ENCODE results near the gene DUSP23.

DUSP23 gene

DNA sequence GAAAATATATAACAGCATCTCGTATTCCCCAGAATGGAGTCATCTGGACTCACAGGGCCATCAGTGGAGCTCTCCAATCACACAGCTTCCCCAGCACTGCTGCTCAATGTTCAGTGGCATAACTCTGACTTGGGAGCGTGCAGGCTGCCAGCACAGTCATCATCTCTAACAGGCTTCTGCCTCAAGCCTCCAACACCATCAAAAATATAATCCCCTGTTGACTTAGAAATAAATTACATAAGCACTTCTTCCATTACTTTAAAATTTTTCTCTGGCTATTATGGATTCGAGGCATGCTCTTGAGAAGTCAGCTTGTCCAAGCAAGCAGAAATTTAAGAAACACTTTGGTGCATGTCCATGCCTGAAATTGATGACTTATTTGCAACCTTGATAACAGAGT lies 6.2 kb downstream of the DUSP23 start:
- no peak for DNase-seq

DNA sequence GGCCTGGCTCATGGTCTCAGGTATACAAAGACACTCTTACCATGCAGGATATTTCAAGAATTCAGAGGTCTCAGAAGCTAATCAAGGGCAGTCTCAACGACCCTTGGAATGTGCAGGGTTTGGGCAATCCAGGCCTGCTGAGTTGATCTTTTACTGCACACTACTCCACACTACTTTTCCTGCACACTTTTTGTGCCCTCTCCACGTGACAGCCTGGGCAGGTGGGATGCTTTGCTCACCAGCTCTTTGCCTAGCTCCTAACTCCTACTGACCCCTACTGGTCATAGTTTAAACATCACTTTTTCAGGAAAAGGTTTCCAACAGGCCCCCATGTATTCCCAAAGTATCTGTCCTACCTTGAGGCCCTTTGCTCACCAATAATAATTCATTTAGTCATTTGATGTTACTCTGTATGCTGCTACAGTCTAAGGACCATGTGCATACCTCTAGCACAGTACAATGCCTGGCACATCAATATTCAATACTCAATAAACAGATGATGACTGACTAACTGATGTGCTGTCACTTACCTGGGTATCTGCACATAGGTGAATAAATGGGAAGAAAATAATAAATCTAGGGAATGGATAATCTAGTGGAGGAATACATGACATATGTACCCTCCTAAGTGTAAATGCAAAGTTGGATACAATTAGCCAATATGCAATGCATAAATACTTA lies 9.6 kb downstream of the DUSP23 start:
- DNase-seq = peak; percentile 31

DNA sequence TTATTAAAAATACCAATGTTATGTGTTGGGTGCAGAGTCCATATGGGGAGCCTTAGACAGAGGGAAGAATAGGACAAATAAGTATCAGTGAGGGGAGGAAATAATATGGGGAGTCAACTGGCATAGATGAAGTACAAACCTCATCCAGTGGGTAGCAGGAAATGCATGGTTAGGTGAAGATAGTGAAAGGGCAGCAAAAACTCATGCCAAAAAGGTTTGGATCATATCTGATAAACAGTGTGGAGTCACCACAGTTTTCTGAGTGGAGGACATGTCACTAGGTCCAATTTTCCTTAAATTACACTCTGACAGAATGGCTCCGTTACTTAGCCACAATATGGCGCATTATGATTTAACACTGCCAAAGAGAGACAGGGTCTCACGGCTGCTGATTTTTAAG lies 10.3 kb downstream of the DUSP23 start:
- DNase-seq = no peak

DNA sequence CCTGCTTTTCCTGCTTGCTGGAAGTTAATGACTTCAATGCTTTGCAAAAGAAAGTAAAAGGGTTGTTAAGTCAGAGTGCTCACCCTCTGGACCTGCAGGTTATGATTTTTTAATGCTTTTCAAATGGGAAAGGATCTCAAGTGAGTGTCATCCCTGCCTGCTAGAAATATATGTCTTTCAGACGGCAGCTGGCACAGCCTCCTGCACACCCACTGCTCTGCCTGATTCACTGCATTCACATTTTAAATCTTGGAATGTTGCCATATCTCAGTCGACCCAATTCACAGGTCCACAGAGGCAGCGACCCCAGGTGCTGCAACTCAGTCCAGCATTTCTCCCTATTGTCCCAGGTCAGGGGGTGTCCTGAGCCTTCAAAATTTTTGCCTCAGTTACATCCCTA lies 10.7 kb downstream of the DUSP23 start:
- no peak for DNase-seq

DNA sequence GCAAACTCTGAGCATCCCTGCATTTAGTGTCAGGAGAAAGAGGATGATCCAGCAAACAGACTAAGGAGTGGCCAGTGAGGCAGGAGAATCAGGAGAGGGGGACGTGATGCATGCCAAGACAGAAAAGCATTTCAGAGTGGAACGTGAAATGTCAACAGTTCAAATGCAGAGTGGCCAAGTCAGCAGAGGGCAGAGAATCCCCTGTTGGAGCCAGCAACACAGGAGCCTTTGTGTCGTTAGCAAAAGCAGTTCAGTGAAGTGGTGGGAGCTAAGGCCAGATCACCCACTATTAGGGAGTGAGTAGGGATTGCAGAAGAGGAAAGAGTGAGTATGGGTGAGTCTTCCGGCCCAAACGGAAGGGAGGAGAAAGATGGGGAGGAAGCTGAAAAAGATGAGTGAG lies 14.8 kb downstream of the DUSP23 start:
- no peak for DNase-seq

DNA sequence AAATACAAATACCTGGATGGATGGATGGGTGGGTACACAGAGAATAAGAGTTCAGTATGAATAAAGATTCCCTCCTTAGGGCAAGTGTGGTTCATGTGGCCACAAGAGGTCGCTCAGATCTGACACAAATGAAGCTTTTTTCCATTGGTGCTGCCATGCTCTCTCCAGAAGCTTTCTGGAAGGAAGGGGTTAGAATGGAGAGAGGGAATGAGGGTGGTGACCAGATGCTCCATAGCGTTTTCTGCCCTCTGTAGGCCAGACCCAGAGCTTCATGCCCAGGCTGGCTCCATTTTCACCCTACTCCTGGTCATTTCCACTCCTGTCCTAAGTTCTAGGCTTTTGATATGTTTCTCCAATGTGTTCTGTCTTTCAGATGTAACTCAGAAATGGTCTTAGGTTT lies 18.1 kb downstream of the DUSP23 start:
- peak; percentile 68 for DNase-seq

DNA sequence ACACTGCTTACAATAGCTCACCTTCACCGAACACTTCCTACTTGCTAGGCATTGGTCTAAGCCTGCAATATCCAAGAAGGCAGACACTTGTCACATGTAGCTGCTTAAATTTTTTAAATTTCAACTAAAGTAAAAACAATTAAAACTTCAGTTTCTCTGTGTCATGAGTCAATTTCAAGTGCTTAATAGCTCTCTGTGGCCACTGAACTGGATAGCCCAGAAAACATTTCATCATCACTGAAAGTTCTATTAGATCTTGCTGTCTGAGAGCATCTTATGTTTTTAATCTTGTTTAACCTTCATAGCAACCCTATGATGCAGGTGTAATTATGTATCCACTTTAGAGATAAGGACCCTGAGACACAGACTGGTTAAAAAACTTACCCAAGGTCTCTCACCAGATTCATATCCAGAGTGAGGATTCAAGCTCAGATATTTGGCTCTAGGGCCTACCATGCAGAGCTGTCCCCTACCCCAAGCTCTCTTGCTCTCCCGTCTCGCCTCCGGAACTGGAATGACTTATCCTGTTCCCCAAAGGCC lies 18.8 kb downstream of the DUSP23 start:
- no peak for DNase-seq

DNA sequence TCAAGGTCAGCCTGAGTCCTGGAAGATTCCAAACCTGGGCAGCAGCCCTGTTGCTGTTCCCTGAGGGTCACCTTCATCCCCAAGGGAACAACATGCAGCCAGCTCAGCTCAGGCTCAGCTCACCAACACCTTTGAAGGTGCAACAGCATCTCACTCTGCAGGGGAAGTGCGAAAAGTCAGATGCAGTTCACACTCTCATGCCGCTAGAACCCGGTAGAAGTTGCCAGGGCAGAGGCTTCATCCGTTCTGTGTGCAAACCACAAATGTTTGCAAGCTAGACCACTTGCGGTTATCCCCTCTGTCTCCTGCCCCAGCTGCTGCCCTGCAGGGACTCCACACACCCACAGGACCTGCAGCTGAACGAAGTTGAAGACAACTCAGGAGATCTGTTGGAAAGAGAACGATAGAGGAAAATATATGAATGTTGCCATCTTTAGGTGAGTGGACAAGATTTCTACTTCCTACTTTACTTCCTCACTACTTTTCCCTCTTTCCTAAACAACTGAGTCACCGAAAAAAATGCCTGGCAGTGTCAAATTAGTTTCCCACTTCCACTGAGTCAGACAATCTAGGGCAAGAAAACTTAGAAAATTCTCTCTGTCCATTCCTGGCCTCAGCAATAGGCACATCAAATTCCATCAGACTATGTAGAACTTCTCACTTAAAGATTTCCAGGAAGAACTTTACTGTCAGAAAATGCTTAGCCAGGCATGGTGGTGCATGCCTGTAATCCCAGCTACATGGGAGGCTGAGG lies 19.6 kb downstream of the DUSP23 start:
- DNase-seq = peak; percentile 80

DNA sequence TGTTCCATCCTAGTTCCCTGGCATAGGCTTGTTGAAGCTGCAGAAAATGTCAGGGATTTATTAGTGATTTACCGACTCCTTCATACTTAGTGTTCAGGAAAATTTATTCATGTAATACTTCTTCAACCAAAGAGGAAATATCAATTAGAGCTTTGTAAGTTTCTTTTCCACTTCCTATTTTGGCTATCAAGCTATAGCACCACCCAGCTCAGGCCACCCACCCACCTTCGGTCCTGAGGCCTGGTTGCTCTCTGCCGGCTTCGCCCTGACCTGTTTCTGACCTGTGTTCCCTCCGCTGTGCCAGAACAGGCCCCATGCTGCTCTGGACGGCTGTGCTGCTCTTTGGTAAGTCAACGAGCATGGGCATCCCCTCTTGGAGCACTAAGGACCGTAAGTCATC lies 21.3 kb downstream of the DUSP23 start, which contains the start of gene FCRL6:
TSS of gene FCRL6 (plus strand) at position 250 of the 400 bp plus-strand sequence. CDS start at position 315, 65 bp downstream.
- no peak for DNase-seq

DNA sequence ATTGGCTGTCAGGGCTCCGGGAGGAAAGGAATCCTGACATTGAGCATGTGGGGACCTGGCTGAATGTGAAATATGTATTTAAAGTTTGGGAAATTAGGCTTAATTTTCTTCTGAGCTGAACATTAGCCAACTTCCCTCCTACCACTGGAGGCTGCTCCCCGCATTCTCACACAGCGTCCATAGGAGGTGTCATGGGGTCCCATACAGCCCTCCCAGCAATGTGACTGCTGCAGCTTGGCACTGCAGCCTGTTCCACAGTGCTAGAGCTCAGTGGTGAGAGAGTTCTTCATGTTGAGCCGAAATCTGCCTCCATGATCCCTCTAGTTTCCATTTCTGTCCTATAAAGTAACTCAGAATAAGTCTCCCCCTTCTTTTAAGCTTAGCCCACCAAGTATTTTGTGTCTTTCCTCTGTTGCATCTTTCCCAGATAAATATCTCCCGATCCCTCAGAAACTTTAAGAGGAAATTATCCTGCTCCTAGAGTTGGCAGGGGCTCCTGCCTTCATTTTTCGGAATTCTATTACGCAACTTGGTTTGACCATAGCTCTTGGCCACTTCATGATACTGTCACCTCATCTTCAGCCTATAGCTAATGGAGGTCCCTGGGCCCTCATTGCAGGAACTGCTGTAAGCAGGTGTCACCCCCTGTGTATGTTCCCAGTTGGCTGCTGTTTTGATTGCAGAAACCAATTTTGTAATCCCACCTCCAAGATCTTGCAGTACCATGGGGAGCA lies 23.4 kb downstream of the DUSP23 start:
- DNase-seq = no peak

DNA sequence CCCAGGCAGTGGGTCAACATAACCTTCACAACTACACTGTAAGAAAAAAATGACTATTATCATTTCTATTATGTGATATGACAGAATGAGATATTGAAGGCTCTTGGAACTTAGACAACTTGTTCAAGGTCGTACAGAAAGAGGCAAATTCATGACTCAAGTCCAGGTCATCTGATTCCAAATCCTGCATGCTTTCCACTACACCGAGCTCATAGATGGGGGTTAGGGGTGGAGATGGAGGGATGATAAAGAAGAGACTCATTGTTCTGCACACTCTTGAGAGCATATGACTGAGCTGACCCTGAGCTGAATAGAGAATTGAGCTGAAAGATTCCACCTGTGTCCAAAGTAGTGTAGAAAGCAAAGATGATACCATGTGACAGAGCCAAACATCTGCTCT lies 24.2 kb downstream of the DUSP23 start:
- DNase-seq = no peak

DNA sequence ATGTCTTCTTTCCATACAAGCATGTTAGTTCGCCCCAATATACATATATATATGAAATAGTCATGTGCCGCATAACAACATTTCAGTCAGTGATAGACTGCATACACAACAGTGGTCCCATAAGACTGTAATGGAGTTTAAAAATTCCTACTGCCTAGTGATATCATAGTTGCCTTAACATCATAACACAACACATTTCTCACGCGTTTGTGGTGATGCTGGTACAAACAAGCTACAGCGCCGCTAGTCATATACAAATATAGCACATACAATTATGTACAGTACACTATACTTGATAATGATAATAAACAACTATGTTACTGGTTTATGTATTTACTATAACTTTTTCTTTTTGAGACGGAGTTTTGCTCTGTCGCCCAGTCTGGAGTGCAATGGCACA lies 35.2 kb downstream of the DUSP23 start:
- DNase-seq = no peak

DNA sequence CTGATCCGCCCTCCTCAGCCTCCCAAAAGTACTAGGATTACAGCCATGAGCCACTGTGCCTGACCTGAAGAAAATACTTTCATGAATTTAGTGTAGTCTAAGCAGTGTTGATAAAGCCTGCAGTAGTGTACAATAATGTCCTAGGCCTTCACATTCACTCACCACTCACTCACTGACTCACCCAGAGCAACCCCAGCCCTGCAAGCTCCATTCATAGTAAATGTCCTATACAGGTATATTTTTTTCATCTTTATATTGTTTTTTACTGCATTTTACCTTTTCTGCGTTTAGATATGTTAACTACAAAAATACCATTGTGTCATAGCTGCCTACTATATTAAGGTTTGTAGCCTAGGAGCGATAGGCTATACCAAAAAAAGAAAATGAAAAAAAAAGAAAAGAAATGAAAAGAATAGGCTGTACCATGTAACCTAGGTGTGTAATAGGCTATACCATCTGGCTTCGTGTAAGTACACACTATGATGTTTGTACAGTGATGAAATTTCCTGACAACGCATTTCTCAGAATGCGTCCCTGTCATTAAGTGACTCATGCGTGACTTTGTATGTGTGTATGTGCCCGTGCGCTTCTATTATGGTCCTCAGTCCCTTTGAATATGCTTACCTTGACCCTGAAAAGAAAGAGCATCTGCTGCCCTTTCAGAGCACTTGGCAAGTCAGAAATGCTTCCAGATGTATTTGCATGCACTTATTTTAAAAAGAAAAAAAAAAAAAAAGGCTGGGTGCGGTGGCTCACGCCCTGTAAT lies 36.7 kb downstream of the DUSP23 start:
- peak; percentile 81 for DNase-seq

DNA sequence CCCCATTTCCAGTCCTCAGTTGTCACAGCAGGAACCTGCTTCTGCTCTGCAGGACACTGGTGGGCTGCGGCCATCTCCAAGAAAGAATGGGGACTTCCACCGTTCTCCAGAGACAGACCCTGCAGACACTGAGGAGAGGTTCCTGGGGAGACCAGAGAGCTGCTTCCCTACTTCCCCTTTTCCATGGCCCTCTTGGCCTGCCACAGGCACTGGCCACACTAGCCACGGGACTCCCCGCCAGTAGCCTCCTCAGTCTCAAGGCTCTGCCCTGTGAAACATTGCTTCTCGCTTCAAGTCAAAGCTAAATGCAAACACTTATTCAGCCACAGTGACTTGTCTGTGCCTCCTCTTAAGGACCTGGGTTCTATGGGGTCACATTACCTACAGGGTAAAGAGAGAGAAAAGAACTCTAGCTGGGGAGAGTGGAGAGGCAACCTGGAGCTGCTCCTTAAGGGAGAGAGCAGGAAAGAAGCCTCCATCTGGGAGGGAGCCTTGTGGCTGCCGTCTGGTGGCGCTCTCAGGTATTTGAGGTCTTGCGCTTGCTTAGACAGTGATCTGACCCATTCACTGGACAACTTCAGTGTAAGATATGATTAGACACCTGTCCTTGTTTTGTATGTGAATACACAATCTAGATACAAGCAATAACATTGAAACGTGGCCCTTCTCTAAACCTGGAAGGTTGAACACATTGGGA lies 40.6 kb downstream of the DUSP23 start:
- no peak for DNase-seq

DNA sequence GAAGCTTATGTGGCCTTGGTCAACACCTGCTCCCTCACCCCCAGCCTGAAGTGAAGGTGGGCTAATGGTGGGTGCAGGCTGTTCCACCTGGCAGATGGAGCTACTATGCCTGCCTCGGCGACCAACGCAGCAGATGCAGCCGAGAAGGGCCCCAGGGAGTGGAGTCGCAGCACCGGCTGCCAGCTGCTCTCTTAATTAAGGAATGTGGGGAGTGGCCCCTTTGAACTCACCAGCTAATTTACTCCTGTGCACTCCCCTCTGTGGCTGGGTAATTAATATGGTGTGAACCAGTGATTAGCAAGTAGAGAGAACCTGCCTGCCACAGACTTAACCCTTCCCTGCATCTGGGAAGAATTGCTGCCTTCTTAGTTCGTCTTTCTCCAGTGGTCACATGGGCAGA lies 42.6 kb downstream of the DUSP23 start:
- DNase-seq = no peak

DNA sequence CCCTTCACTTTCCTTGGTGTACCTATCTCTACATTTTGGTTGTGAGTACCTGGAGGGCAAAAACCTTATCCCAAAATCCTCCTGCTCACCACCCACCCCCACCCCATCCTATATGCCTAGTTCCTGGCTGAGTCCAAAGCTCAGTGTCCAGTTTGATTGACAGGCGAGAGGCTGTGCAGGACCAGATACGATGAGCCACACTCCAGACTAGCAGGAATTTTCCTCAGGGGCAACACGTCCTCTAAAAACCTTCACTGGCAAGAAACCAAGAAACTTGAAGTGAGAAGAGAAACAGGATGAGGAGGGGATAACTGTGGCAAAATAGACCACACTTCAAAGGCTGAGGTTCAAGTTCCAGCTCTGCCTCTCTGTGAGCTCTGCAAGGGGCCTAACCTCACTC lies 44.8 kb downstream of the DUSP23 start:
- no peak for DNase-seq

DNA sequence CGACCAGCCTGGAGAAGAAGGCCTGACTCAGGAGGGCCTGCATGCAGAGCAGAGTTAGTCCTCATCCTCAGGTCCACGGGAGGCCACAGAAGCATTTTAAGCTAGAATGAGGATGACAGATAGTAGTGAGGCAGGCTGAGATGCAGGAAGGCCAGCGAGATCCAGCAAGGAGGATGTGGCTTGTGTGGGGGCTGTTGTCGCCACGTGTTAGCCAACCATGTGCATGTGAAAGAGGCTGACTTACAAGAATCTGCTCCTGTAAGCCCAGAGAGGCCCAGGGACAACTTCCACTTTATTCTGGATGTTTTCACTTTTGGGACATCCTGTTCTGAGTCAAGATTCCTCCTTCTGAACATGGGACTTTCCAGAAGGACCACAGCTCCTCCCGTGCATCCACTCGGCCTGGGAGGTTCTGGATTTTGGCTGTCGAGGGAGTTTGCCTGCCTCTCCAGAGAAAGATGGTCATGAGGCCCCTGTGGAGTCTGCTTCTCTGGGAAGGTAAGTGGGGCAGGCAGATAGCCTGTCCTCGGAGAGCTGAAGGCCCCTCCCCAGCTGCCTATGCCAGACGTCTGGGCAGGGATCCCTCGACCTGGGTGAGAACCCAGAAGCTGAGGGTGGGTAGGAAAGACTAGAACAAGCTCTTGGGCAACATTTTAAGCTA lies 45.8 kb downstream of the DUSP23 start, which contains the start of gene SLAMF8:
TSS of gene SLAMF8 (plus strand) at position 433 of the 661 bp plus-strand sequence. CDS start at position 459, 26 bp downstream.
- DNase-seq = no peak

DNA sequence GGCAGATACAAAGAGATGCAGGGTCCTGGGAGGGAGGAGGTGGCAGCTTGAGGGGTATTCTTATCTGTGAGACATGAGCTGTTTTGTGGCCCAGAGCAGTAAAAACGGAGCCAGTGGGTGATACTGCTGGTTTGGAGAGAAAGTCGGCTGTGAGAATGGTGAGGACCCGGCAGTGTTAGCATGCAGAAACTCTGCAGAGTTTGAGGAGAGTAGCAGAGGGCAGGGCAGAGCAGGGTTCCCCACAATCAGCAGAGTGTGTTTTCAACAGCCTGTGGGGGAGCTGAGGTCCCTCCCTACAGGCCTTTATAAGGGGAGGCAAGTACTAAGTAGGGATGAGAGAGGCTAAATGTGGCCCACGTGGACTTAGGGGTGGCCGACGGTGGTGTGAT lies 46.3 kb downstream of the DUSP23 start:
- no peak for DNase-seq

DNA sequence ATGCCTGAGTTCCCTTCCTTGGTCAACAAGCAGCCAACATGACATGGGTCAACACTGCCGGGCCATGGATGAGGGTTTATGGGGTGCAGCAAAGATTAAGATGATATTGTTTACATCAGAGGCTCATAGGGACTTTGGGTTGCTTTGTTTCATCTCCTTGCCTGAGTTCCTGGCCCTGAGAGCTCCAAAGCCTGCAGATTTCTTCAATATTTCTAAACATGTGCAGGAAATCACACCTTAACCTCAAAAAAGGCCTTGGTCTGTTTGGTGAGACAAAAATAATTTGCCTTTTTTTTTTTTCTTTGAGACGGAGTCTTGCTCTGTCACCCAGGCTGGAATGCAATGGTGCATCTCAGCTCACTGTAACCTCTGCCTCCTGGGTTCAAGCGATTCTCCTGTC lies 46.8 kb downstream of the DUSP23 start:
- no peak for DNase-seq

DNA sequence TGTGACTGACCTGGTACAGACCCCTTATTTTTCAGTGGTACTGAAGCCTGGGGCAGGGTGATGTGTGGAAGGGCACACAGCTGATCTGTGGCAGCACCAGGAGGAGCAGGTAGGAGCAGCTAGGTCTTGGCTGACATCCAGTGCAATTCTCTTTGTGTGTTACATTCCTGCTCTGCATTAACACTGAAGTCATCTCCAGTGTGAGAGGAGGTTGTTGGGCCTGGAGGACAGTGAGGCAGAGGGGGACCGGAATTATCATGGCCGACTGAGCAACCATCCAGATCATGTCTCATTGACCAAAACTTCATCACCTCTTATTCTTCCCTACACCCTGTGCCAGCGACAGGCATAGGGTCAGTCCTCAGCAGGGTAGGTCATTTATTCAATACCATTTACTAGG lies 47.4 kb downstream of the DUSP23 start:
- DNase-seq = no peak

DNA sequence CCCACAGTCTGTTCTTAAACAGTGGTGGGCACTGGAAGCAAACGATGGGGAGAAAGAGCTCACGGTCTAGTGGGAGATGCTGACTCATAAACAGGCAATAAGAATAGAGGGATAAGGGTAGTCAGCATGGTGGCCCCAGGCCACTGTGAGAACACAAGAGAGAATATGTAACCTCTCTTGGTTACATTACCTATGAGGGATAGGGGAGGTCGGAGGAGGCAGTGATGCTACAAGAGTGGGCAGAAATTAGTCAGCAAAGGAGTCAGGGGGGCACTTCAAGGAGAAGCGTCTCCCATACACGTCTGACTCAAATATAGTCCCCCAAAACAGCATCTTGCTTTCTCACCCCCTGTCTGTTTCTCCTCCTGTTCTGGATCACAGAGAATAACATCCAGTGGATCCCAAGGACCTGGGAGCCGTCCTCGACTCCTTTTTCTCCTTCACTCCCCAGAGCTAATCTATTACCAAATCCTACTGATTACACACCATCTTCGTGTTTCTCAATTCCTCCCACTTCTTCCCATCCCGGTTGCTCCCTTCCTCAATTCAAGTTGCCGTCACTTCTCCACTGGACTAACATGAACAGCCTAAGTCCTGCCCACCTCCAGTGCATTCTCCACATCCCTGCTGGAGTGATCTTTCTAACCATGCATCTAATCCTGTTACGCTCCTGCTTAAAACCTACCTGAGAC lies 48.0 kb downstream of the DUSP23 start:
- DNase-seq = no peak
